ENCODE data around the gene RHOJ. TPM values are rescaled to one million over a fixed set of nuclear protein-coding genes. Genes with fewer than 3 reads are reported as not detected.

Gene RHOJ
- total and polyA plus RNA-seq, 2 donors (not counting 3 experiments of a cell fraction or from before 2014, with no cell fraction given) = 191 to 486 TPM

GRCh38 chr14:63186453-63186852 lies 17.8 kb upstream of the RHOJ start:
- peak overlapping the region; percentile 32 for H3K9ac ChIP-seq (replicated peaks; ENCODE audit: extremely low read depth, insufficient read depth, low read length)
- H3K9me1 ChIP-seq (replicated peaks; ENCODE audit: control insufficient read depth, extremely low read depth, insufficient read depth, low read length) = no peaks in the 10 kb centered on the region
- peak; percentile 76 for DNase-seq (ENCODE audit: low read depth, low spot score)
- H4K20me1 ChIP-seq (replicated peaks; ENCODE audit: control insufficient read depth, extremely low read depth, insufficient read depth, low read length) = no peaks in the 10 kb centered on the region
- peak overlapping the region; percentile 68 for H3K27ac ChIP-seq (ENCODE audit: insufficient read depth, low read depth, low read length)
- dilution Hi-C loops (cut with MboI; ENCODE audit: extremely low pct_ligation_motif_present, low sequenced_read_pairs) (no loop called here), intact Hi-C loops (cut with micrococcal nuclease) (no loop called here)
- H3K36me3 ChIP-seq (ENCODE audit: control insufficient read depth in 2 of 2, extremely low read depth in 1 of 2, insufficient read depth in 2 of 2, low read length in 2 of 2) = no peaks in the 10 kb centered on the region
- no peaks in the 10 kb centered on the region for H3K9me3 ChIP-seq (replicated peaks; ENCODE audit: control insufficient read depth, insufficient read depth, low read length)
- H3K4me3 ChIP-seq (replicated peaks in 1 of 3; ENCODE audit: insufficient read depth in 1 of 3, low read depth in 1 of 3, low read length in 3 of 3) = no peak overlapping the region
- H3K79me2 ChIP-seq (ENCODE audit: control insufficient read depth, insufficient read depth, low read length) = no peaks in the 10 kb centered on the region
- CTCF ChIA-PET = interaction anchor here (0.7 to 1.2 kb wide), 3 partner anchors 10 to 17 kb away, joined by 4 to 7 read pairs (median 6); partner anchors contain the start of gene RHOJ
- peak; percentile 66 for TF ChIP-seq FOS (IDR thresholded peaks at IDR 0.05; ENCODE audit: borderline replicate concordance, insufficient read depth, low read length)
- peak; percentile 4 for TF ChIP-seq JUN (IDR thresholded peaks at IDR 0.05; ENCODE audit: borderline replicate concordance, insufficient read depth, insufficient read length, low read depth)
- no peak for TF ChIP-seq MAX (IDR thresholded peaks at IDR 0.05; ENCODE audit: insufficient read depth, insufficient read length)
- peaks cover 44% of the 10 kb centered on the region for H3K4me1 ChIP-seq (ENCODE audit: control insufficient read depth, extremely low read depth, insufficient read depth, low read length)
- H3K4me2 ChIP-seq (ENCODE audit: insufficient read depth, low read length) = peak overlapping the region; percentile 79
- H3K27me3 ChIP-seq (ENCODE audit: control insufficient read depth in 2 of 2, insufficient read depth in 2 of 2, low read length in 2 of 2) = no peaks in the 10 kb centered on the region
- POLR2A ChIA-PET = interaction anchor here (2.1 kb wide), 1 partner anchor 18 kb away, joined by 9 read pairs; the partner anchor contains the start of gene RHOJ
- FAIRE-seq = peak; percentile 37
- H2AFZ ChIP-seq (ENCODE audit: low read depth, low read length) = peak overlapping the region; percentile 23
- BruUV-seq (replicated peaks) = no TSS peak

DNA sequence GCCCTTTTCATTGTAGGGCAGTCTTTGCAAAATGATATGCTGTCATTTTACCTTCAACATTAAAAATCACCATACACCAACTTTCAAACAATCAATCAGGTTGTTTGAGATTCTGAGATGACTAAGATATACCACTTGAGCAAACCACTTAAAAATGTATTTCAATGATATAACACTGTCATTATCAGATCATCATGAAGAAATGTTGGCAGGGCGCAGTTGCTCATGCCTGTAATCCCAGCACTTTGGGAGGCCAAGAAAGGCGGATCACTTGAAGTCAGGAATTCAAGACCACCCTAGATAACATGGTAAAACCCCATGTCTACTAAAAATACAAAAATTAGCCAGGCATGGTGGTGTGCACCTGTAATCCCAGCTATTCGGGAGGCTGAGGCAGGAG lies 13.0 kb upstream of the RHOJ start:
- no peak overlapping the region for H3K9ac ChIP-seq (replicated peaks; ENCODE audit: extremely low read depth, insufficient read depth, low read length)
- no peaks in the 10 kb centered on the region for H3K36me3 ChIP-seq (ENCODE audit: control insufficient read depth in 2 of 2, extremely low read depth in 1 of 2, insufficient read depth in 2 of 2, low read length in 2 of 2)
- H3K27ac ChIP-seq (ENCODE audit: insufficient read depth, low read depth, low read length) = peak overlapping the region; percentile 84
- no peaks in the 10 kb centered on the region for H3K27me3 ChIP-seq (ENCODE audit: control insufficient read depth in 2 of 2, insufficient read depth in 2 of 2, low read length in 2 of 2)
- H3K4me3 ChIP-seq (replicated peaks in 1 of 3; ENCODE audit: insufficient read depth in 1 of 3, low read depth in 1 of 3, low read length in 3 of 3) = no peak overlapping the region
- TF ChIP-seq MYC (IDR thresholded peaks at IDR 0.05; ENCODE audit: low read depth, low read length) = no peak
- no peak for TF ChIP-seq GATA2 (IDR thresholded peaks at IDR 0.05; ENCODE audit: insufficient read depth, insufficient read length, low read depth, low read length)
- TF ChIP-seq EZH2 (IDR thresholded peaks at IDR 0.05; ENCODE audit: borderline replicate concordance, low read depth, low read length, severe bottlenecking) = no peak
- TF ChIP-seq, protein P1, sequence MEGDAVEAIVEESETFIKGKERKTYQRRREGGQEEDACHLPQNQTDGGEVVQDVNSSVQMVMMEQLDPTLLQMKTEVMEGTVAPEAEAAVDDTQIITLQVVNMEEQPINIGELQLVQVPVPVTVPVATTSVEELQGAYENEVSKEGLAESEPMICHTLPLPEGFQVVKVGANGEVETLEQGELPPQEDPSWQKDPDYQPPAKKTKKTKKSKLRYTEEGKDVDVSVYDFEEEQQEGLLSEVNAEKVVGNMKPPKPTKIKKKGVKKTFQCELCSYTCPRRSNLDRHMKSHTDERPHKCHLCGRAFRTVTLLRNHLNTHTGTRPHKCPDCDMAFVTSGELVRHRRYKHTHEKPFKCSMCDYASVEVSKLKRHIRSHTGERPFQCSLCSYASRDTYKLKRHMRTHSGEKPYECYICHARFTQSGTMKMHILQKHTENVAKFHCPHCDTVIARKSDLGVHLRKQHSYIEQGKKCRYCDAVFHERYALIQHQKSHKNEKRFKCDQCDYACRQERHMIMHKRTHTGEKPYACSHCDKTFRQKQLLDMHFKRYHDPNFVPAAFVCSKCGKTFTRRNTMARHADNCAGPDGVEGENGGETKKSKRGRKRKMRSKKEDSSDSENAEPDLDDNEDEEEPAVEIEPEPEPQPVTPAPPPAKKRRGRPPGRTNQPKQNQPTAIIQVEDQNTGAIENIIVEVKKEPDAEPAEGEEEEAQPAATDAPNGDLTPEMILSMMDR (IDR thresholded peaks at IDR 0.05; ENCODE audit: extremely low read depth in 1 of 2, insufficient read depth in 1 of 2, low read depth in 1 of 2, low read length in 2 of 2) = no peak
- TF ChIP-seq MAX (IDR thresholded peaks at IDR 0.05; ENCODE audit: insufficient read depth, insufficient read length) = no peak
- TF ChIP-seq POLR2A (IDR thresholded peaks at IDR 0.05; ENCODE audit: low read depth, low read length) = no peak
- TF ChIP-seq JUN (IDR thresholded peaks at IDR 0.05; ENCODE audit: borderline replicate concordance, insufficient read depth, insufficient read length, low read depth) = no peak
- no peak for TF ChIP-seq FOS (IDR thresholded peaks at IDR 0.05; ENCODE audit: borderline replicate concordance, insufficient read depth, low read length)
- no peak for TF ChIP-seq POLR2AphosphoS5 (IDR thresholded peaks at IDR 0.05; ENCODE audit: insufficient read depth, low read depth, low read length)
- dilution Hi-C loops (cut with MboI; ENCODE audit: extremely low pct_ligation_motif_present, low sequenced_read_pairs) (no loop called here), intact Hi-C loops (cut with micrococcal nuclease) (no loop called here)
- H3K9me3 ChIP-seq (replicated peaks; ENCODE audit: control insufficient read depth, insufficient read depth, low read length) = no peaks in the 10 kb centered on the region
- DNase-seq (ENCODE audit: low read depth, low spot score) (no peak), FAIRE-seq (no peak)
- H3K4me2 ChIP-seq (ENCODE audit: insufficient read depth, low read length) = no peak overlapping the region
- POLR2A ChIA-PET = no interaction called here
- no peaks in the 10 kb centered on the region for H3K79me2 ChIP-seq (ENCODE audit: control insufficient read depth, insufficient read depth, low read length)
- no TSS peak for BruUV-seq (replicated peaks)
- CTCF ChIA-PET = interaction anchor here (3.7 kb wide), 1 partner anchor 13 kb away, joined by 48 read pairs; the partner anchor contains the start of gene RHOJ
- no peaks in the 10 kb centered on the region for H3K9me1 ChIP-seq (replicated peaks; ENCODE audit: control insufficient read depth, extremely low read depth, insufficient read depth, low read length)
- H3K4me1 ChIP-seq (ENCODE audit: control insufficient read depth, extremely low read depth, insufficient read depth, low read length) = peaks cover 34% of the 10 kb centered on the region
- H2AFZ ChIP-seq (ENCODE audit: low read depth, low read length) = no peak overlapping the region
- no peaks in the 10 kb centered on the region for H4K20me1 ChIP-seq (replicated peaks; ENCODE audit: control insufficient read depth, extremely low read depth, insufficient read depth, low read length)

All from endothelial cell of umbilical vein (primary cell).